GM19372 (cell line): ENCODE measurements around the gene NR0B1.

Experiments used
- ATAC-seq: cut with Tn5 transposase; IDR thresholded peaks from one replicate; pipeline ENCODE4 v1.9.1; 2021; ENCODE audit warnings: mild to moderate bottlenecking, low read depth, moderate library complexity; ENCODE audit not compliant: unreplicated experiment

The NR0B1 gene

DNA sequence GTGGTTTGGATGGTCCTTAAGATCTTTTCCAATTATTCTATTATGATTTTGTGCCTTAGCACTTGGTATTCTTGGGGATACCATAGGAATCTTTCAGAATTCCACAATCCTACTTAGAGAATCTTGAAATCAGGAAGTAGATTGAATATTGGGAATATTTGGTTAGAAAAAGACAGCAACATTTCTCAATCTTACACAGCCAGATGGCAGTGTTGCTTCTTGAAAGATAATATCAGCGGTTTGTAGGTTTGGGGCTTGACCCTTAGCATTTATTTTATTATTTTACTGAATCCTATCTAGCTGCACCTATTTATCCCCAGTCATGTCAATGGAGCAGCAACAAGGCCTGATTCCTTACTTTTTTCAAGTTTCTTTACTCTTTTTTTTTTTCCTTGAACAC, 33.7 kb downstream of the NR0B1 start:
- no peak for ATAC-seq

DNA sequence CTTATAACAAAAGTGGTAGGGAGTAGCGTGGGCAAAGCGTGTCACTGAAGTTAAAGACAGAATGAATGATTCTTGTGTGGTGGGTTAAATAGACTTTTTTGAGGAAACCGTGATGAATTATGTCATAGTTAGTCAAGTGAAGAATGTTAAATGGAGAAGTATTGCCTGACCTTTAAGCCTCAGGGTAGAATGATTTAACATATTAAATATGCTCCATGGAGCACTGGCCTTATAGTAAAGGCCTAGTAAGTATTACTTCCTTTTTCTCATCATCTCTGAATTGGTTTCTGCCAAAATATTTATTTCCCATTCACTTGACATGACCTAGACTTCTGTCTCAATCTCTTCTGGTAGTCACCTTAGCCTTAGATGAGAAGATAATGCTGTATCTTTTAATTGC, 38.6 kb downstream of the NR0B1 start:
- no peak for ATAC-seq

DNA sequence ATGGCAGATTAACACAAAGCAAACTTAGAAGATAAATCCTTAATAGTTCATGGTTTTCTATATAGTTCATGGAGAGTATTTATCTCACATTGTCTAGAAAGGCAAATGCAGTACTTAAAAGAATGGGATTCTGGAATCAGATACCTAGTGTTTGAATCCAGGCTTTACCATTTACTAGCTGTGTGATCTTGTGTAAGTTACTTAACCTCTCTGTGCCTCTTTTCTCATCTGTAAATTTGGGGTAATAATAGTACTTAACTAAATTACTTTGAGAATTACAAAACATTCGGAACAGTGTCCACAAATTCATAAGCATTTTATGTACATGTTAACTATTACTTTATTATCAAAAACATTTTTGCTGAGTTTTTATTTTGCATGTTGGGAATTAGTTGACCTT, 46.4 kb downstream of the NR0B1 start:
- ATAC-seq: no peak

DNA sequence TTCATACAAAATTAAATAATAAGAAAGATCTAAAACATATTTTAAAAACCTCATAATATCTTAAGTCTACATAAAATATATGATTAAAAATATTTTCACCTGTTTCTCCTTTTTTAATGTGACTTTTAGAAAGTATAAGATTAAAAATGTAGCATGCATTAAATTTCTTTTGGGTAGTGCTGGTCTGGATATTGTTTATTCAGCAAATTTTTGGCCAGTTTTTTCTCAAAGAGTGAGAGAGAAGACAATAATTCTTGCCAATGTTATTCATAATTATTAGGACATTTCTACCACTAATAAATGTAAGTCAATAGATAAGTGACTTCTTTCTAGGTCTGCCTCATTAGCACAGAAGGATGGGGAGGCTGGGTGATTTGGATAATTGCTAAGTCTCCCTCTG, 48.2 kb downstream of the NR0B1 start:
- ATAC-seq: no peak

DNA sequence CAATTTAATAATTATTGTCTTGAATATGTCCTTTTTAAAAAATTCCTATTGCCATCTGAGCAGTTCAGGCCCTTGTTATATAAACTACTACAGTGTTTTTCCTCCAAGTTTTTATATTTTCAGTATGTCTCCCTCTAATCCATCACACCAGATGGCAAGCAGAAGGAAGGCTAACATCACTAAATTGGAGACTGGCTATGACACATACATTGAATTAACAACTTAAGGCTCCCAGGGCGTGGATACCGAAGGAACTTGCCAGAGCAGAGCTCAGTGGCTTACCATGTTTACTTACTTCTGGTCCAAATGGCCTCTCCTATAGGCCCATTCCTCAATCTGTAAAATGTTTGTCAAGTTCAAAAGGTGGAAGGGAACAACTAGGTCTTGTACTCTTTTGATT, 49.3 kb downstream of the NR0B1 start:
- ATAC-seq: no peak
